Measurements from ENCODE around the gene SNAP23.
"Not testable (repeated sequence)": the region's sequence is repeated elsewhere in the genome, so short reads cannot be mapped to it uniquely, and the experiment has no call there.

Gene SNAP23

GRCh38 chr15:42498212-42499068 lies 3.0 kb downstream of the SNAP23 start:
- DNase-seq: no peak

- DNase-seq: no peak
Measured at GRCh38 chr15:42499858-42500609, 4.6 kb downstream of the SNAP23 start.

DNA sequence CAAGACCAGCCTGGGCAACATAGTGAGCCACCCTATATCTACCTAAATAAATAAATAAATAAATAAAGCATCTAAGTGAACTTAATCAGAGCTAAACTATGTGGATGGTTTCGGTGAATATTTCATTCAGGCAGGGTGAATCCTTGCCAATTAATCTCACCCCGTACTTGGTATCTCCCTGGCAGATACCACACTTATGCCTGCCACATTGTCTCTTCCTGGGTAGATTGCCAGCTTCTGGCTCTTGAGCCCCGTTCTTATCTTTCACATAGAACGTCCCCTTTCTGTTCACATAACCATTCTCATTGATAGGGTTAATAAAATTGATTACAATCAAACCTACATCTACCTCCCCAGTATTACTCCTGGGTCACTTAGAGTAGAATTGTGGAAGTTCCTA lies 7.0 kb downstream of the SNAP23 start:
- no peak for DNase-seq

DNA sequence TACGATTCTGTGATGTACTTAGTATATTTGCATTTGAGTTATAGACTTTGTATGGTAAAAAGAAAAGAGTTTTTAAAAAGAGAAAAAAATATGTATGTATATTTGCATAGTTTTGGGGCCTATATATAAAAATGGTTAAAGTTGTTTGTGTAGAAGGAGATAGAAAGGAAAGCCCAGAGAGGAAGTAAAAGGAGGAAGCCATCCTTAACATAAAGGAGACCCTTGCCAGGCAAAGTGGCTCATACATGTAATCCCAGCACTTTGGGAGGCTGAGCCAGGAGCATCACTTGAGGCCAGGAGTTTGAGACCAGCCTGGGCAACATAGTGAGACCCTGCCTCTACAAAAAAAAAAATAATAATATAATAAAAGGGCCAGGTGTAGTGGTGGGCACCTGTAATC lies 8.4 kb downstream of the SNAP23 start:
- DNase-seq: no peak

DNA sequence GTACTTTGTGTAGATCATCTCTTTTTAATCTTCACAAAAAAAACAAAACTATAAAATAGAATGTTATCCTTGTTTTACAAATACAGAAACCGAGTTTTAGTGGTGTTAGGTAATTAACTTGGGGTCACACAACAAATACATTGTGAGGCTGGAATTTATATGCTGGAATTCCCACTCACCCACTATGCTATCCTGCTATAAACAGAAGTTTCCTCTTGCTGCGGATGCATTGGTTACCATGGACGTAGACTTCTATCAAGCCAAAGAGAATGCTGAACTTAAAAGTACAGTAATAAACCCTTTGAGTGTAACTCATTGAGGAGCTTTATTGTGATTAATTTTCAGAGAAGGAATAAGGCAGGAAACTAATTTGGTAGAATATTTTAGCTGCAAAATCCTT lies 9.2 kb downstream of the SNAP23 start:
- DNase-seq: no peak

DNA sequence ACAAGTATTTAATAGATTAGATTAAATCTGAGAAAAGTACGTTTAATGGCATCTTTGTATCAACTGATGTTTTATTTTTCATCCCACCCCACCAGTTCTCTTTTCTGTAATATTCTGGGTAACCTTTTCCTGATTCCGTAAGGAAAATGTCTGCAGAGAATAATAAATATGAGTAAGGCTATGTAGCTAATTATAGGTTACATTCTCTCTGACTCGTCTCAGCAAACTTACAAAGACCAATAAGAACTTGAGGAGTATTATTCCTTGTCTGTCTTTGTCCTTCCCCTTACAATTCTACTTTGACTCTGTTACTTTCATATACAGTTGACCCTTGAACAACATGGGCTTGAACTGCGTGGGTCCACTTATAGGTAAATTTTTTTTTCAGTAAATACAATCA lies 12.1 kb downstream of the SNAP23 start:
- DNase-seq: no peak

DNA sequence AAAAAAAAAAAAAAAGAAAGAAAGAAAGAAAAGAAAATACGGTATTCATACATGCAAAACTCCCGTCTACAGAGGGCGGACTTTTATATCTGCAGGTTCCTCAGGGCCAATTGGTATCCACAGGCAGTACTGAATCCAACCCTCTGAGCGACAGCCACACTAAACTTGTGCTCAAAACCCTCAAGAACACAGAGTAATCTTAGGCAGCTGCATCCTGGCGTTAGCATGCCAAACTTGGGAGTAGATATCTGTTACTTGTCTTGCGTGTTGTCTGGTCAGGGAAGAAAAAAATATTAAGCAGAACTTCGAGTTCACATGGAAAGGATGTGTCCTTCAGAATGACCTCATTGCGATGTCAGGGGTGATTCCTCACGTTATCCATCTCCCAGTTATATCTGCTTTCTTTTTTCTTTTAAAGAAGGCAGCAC lies 12.8 kb downstream of the SNAP23 start:
- DNase-seq: no peak

- DNase-seq: no peak
Measured at GRCh38 chr15:42510258-42511006, 15.0 kb downstream of the SNAP23 start.

DNA sequence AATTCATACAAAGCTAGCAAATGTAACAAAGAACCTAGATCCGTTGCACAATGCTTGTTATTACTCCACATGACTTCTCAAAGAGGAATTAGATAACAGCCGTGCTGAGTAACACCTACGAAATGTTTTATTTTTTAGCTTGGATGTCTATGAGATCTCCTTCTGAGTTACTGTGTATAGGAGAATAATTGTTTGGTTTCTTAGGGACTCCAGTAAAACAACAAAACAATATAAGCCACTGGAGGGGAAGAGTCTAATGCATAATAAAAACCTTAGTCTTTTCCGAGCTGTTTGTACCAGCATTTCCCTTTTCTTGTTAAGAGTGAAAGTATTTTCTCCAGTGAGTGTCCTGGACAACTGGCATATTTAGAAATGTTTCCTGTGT lies 15.6 kb downstream of the SNAP23 start:
- no peak for DNase-seq

- DNase-seq: no peak
Measured at GRCh38 chr15:42523331-42523730, 27.9 kb downstream of the SNAP23 start.

DNA sequence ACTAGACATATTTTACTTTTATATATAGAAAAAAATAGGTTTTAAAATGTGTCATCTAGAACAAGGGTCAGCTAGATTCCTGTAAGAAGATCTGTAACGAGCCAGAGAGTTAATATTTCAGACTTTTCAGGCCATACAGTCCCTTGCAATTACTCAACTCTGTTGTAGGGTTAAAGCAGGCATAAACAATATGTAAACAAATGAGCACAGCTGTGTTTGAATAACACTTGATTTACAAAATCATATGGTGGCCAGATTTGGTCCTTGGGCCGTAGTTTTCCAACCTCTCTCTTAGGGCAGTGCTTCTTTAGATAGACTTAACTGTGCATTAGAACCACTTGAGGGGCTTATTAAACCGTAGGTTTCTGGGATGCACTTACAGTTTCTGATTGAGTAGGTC lies 33.5 kb downstream of the SNAP23 start:
- peak; percentile 16 to 49 for DNase-seq

GRCh38 chr15:42533246-42533645 lies 37.8 kb downstream of the SNAP23 start:
- no peak for DNase-seq

DNA sequence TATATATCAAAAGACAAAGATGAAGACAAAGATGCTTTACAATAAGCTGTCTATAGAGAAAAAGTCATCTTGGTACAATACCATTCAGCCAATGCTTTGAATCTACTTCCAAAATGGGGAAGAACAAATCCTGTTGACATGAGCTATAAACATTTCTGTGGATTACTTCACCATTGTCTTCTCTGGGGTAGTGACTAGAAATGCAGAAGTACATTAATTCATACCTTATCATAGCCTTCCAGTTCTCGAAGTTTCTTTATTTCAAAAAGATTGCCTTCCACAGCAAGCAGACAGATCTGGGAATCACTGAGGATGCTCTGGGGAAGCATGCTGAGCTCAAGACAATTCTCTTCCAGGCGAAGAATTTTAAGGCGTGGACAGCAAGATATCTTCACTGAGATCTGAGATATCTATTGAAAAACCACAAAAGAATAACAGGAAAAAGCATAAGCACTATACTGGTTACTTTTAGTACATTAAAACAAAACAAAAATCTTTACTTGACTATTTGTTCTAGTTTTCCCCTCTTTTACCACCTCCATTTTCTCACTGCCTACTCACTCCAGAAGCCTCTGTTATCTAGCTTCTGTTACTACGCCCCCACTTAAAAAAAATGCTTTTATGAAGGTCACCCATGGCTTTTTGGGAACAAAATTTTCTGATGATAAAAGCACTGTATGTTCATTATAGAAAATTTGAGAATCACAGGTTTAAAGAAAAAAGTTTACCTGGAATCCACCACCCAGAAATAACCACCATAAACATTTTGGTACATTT lies 49.6 kb downstream of the SNAP23 start:
- no peak for DNase-seq

DNA sequence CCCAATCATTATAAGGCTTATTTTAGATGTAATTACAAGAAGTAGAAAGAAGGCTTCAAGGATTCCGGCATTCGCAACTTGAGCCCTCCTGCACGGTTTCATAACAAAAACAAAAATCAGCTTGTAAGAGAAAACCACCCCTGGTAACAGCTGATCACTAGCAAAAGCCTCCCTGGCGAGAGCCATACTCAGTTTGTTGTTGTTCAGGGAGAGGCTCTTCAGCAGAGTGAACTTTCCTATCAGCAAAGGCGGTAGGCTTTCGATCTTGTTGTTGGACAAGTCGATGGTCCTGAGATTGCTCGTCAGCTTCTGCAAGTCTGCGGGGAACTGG lies 52.4 kb downstream of the SNAP23 start:
- DNase-seq: peak in 1 of 2 experiments; percentile 48

DNA sequence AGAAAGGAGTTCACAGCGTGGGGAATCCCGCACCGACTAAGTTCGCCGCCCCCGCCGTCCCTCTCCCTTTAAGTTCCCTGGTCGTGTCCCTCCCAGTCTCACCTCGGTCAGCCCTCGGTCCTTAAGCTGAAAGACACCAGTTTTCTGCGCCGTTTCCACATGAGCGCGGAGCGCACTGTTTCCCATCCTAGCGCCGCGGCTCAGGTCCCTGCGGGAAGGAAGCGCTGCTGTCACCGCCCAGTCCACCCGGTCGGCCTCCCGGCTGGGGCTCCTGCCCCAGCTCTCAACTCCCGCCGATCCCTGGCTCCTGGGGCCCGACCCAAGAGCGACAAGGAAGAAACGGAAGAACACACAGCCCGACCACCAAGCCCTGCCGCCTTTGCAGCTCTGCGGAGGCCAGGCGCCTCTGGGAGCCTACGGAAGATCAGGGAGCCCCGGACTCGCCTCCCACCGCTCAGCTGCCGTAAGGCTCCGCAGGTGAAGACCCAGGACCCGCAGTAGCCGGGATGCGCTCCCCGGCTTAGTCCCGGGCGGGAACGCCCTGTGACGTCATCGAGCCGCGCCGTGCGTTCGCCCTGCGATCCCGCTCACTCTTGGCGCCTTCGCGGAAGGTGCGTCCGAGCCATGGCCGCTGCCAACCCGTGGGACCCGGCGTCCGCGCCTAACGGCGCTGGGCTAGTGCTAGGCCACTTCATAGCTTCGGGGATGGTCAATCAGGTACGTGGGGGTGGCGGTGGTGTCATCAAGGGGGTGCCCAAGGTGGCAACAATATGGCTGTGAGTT lies 53.0 kb downstream of the SNAP23 start, which contains the start of the genes HAUS2 and LRRC57:
HAUS2 (plus strand) TSS at position 590 of the 783 bp plus-strand sequence; CDS start at position 625, 35 bp downstream.
LRRC57 (minus strand) TSS at position 545 of the 783 bp plus-strand sequence; CDS start at position 186, 359 bp downstream.
- DNase-seq: peak; percentile 66 to 87

- peak; percentile 64 to 66 for DNase-seq
Measured at GRCh38 chr15:42549032-42549491, 53.6 kb downstream of the SNAP23 start.

- no peak for DNase-seq
Measured at GRCh38 chr15:42549741-42550392, 54.4 kb downstream of the SNAP23 start.

DNA sequence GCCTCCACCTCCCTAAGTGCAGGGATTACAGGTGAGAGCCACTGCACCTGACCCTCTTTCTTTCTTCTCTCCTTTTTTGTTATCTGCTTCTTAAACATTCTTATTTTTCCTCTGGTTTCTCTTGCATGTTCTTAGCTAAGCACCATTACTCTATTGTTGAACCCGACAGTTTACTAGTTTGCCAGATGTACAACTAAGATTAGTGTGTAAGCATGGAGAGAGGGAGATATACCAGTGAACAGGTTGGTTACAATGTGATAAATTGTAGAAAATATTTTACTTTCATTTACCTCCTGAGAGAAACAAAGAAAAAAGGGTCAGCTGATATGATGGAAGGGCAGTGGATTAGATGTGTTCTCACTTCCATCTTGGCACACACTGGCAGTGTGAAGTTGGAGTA lies 58.1 kb downstream of the SNAP23 start:
- no peak for DNase-seq

- DNase-seq: not testable (repeated sequence)
Measured at GRCh38 chr15:42556550-42557207, 61.2 kb downstream of the SNAP23 start.

DNA sequence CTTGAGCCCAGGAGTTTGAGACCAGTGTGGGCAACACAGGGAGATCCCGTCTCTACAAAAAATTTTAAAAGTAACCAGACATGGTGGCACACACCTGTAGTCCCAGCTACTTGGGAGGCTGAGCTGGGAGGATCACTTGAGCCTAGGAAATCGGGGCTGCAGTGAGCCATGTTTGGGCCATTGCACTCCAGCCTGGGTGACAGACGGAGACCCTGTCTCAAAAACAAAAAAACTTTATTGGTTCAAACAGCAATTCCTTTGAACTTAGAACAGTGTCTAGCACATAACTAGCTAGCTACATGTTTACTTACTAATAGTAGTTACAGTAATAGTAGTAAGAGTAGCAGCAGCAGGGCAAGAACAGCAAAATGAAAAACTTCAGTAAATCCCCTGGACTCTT lies 63.3 kb downstream of the SNAP23 start:
- DNase-seq: no peak
